CD4-positive, CD25-positive, alpha-beta regulatory T cell (primary cell): Measurements from ENCODE around the gene MUCL1. TPM values are rescaled to one million over a fixed set of nuclear protein-coding genes. Genes with fewer than 3 reads are reported as not detected.

Experiments used
- polyA plus RNA-seq, 4 donors: library from polyadenylated mRNA; unstranded; fragments of 300-500 nt; fragmentation: Illumina TruSeq; gene quantifications; one replicate each; pipeline ENCODE4 v1.2.3, GENCODE V29; 2021
- total RNA-seq: library from RNA; stranded (reverse); gene quantifications from one replicate; pipeline ENCODE4 v1.2.3, GENCODE V29; 2022

Gene MUCL1
- total and polyA plus RNA-seq, 5 donors from 2014 or later, result not detected

Other genes with a start within 250 kb of the MUCL1 start
- not detected for gene LACRT, start 219.6 kb upstream of the MUCL1 start, total RNA-seq
- not detected for gene LACRT, start 219.6 kb upstream of the MUCL1 start, polyA plus RNA-seq
- not detected for gene DCD, start 206.2 kb upstream of the MUCL1 start, total RNA-seq
- gene DCD, start 206.2 kb upstream of the MUCL1 start, polyA plus RNA-seq, result not detected
- 93.8 TPM for gene TESPA1, start 130.2 kb downstream of the MUCL1 start, total RNA-seq
- 100 to 1,000 TPM in 2 of 4 donors, 10 to 100 TPM in 2; 78.0 to 121 (median 100) TPM for gene TESPA1, start 130.2 kb downstream of the MUCL1 start, polyA plus RNA-seq
- gene NEUROD4, start 165.5 kb downstream of the MUCL1 start, total RNA-seq, result not detected
- not detected for gene NEUROD4, start 165.5 kb downstream of the MUCL1 start, polyA plus RNA-seq